Upper lobe of left lung (tissue), 4 donors: ENCODE data around the gene FDXACB1.

Experiments
- EP300 ChIP-seq, 4 donors: sonication (generic); formaldehyde crosslinking; IDR thresholded peaks; one replicate each; pipeline ENCODE4 v1.5.1; 2017; ENCODE audit warnings: antibody characterized with exemption in 4 of 4, control low read depth in 2 of 4
- POLR2A ChIP-seq, 4 donors: fragments of 450-650 bp; IDR thresholded peaks; one replicate each; pipeline ENCODE4 v1.5.1; 2016 to 2017; ENCODE audit warnings: antibody characterized with exemption in 4 of 4, mild to moderate bottlenecking in 2 of 4
- POLR2AphosphoS5 ChIP-seq, 2 donors: sonication (generic); formaldehyde crosslinking; IDR thresholded peaks; one replicate each; pipeline ENCODE4 v1.5.1; 2017; ENCODE audit warnings: antibody characterized with exemption in 2 of 2
- TF ChIP-seq, protein P1 (sequence below), 6 experiments: fragments of 450-650 bp in 4 of 6; fragments of 200-600 bp in 2 of 6; sonication (generic) in 2 of 6; IDR thresholded peaks; one replicate each; pipeline ENCODE4 v1.5.1; 2016 to 2019; ENCODE audit warnings: antibody characterized with exemption in 6 of 6

DNA sequence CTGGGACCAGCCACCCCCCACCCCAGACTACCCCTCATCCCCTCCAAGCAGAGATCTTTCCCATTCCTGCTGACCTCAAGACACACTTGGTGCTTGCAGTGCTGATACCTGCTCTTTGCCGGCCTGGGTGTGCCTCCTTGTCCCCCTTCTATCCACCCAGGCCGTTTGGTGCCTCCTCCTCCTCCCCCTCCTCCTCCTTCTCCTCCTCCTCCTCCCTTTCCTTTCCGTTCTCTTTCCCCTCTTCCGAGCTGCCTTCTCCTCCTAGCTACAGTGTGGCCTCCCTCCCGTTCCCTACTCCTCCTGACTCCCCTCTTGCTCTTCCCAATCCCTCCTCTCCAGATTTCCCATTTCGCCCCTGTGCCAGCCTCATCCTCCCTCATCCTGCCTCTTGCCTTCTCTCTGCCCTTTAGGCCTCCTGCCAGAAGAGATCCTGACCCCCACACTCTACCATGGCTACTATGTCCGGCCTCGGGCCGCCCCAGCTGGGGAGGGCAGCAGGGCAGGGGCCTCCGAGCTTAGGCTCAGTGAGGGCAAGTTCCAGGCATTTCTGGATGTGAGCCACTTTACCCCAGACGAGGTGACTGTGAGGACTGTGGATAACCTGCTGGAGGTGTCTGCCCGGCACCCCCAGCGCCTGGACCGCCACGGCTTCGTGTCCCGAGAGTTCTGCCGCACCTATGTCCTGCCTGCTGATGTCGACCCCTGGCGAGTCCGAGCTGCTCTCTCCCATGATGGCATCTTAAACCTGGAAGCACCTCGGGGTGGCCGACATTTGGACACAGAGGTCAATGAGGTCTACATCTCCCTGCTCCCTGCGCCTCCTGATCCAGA, 34.3 kb upstream of the FDXACB1 start:
- TF ChIP-seq POLR2AphosphoS5 (IDR thresholded peaks at IDR 0.05) (no peak), POLR2A (IDR thresholded peaks at IDR 0.05) (no peak), EP300 (IDR thresholded peaks at IDR 0.05) (no peak)
- TF ChIP-seq, protein P1, sequence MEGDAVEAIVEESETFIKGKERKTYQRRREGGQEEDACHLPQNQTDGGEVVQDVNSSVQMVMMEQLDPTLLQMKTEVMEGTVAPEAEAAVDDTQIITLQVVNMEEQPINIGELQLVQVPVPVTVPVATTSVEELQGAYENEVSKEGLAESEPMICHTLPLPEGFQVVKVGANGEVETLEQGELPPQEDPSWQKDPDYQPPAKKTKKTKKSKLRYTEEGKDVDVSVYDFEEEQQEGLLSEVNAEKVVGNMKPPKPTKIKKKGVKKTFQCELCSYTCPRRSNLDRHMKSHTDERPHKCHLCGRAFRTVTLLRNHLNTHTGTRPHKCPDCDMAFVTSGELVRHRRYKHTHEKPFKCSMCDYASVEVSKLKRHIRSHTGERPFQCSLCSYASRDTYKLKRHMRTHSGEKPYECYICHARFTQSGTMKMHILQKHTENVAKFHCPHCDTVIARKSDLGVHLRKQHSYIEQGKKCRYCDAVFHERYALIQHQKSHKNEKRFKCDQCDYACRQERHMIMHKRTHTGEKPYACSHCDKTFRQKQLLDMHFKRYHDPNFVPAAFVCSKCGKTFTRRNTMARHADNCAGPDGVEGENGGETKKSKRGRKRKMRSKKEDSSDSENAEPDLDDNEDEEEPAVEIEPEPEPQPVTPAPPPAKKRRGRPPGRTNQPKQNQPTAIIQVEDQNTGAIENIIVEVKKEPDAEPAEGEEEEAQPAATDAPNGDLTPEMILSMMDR (IDR thresholded peaks at IDR 0.05), result no peak
